ENCODE results near the gene TBL1Y. TPM values are rescaled to one million over a fixed set of nuclear protein-coding genes. Genes with fewer than 3 reads are reported as not detected.

Gene TBL1Y
- total RNA-seq, 4 donors from 2014 or later = 0.78 to 5.7 TPM; not detected in 2

- WGBS, 2 donors = 33% methylated on average over 3 of the region's 4 CpGs; no CpG with 5 or more reads in 1 of the 2 donors
- H3K4me3 ChIP-seq = no peak overlapping the region
- no peak overlapping the region for H3K27ac ChIP-seq
- H3K4me1 ChIP-seq = no peaks in the 10 kb centered on the region
- H3K27me3 ChIP-seq = no peaks in the 10 kb centered on the region
- no peak for TF ChIP-seq EP300 (IDR thresholded peaks at IDR 0.05)
- TF ChIP-seq CTCF (IDR thresholded peaks at IDR 0.05) = no peak
- no peak for TF ChIP-seq POLR2A (IDR thresholded peaks at IDR 0.05)
- H3K36me3 ChIP-seq = no peaks in the 10 kb centered on the region
- no peak for DNase-seq (ENCODE audit: low spot score in 2 of 2)
- H3K9me3 ChIP-seq = no peaks in the 10 kb centered on the region
These were observed 61.9 kb downstream of the TBL1Y start for GRCh38 chrY:6972271-6972887.

- no peak overlapping the region for H3K4me3 ChIP-seq
- WGBS, 2 donors = 74% methylated on average over 4 of the region's 4 CpGs; no CpG with 5 or more reads in 1 of the 2 donors
- no peaks in the 10 kb centered on the region for H3K4me1 ChIP-seq
- TF ChIP-seq CTCF (IDR thresholded peaks at IDR 0.05) = no peak
- no peak for TF ChIP-seq EP300 (IDR thresholded peaks at IDR 0.05)
- no peak for TF ChIP-seq POLR2A (IDR thresholded peaks at IDR 0.05)
- DNase-seq (ENCODE audit: low spot score in 2 of 2) = no peak
- H3K27me3 ChIP-seq = no peaks in the 10 kb centered on the region
- no peaks in the 10 kb centered on the region for H3K36me3 ChIP-seq
- H3K9me3 ChIP-seq = no peaks in the 10 kb centered on the region
- no peak overlapping the region for H3K27ac ChIP-seq
These were observed 64.5 kb downstream of the TBL1Y start for GRCh38 chrY:6974971-6975370.

- no peak for DNase-seq (ENCODE audit: low spot score in 2 of 2)
- no peaks in the 10 kb centered on the region for H3K36me3 ChIP-seq
- no peaks in the 10 kb centered on the region for H3K9me3 ChIP-seq
- no peak for TF ChIP-seq POLR2A (IDR thresholded peaks at IDR 0.05)
- TF ChIP-seq CTCF (IDR thresholded peaks at IDR 0.05) = no peak
- no peak for TF ChIP-seq EP300 (IDR thresholded peaks at IDR 0.05)
- H3K27ac ChIP-seq = no peak overlapping the region
- WGBS, 2 donors = 87% methylated on average over 4 of the region's 5 CpGs; no CpG with 5 or more reads in 1 of the 2 donors
- H3K27me3 ChIP-seq = no peaks in the 10 kb centered on the region
- no peak overlapping the region for H3K4me3 ChIP-seq
- H3K4me1 ChIP-seq = no peaks in the 10 kb centered on the region
These were observed 67.3 kb downstream of the TBL1Y start for GRCh38 chrY:6977783-6978182.

- H3K4me1 ChIP-seq = no peaks in the 10 kb centered on the region
- H3K27me3 ChIP-seq = no peaks in the 10 kb centered on the region
- no peak overlapping the region for H3K27ac ChIP-seq
- H3K9me3 ChIP-seq = no peaks in the 10 kb centered on the region
- no peak overlapping the region for H3K4me3 ChIP-seq
- no peak for DNase-seq (ENCODE audit: low spot score in 2 of 2)
- H3K36me3 ChIP-seq = no peaks in the 10 kb centered on the region
- no peak for TF ChIP-seq CTCF (IDR thresholded peaks at IDR 0.05)
- no peak for TF ChIP-seq EP300 (IDR thresholded peaks at IDR 0.05)
- TF ChIP-seq POLR2A (IDR thresholded peaks at IDR 0.05) = no peak
- WGBS, 2 donors = 51% methylated on average over 3 of the region's 3 CpGs; no CpG with 5 or more reads in 1 of the 2 donors
These were observed 72.7 kb downstream of the TBL1Y start for GRCh38 chrY:6983221-6983620.

GRCh38 chrY:6987811-6988210, 77.3 kb downstream of the TBL1Y start:
- Histone ChIP-seq H3K4me3 (no peak overlapping the region), H3K9me3 (no peaks in the 10 kb centered on the region), H3K4me1 (no peaks in the 10 kb centered on the region), H3K27ac (no peak overlapping the region), H3K27me3 (no peaks in the 10 kb centered on the region), H3K36me3 (no peaks in the 10 kb centered on the region)
- no peak for DNase-seq (ENCODE audit: low spot score in 2 of 2)
- no peak for TF ChIP-seq POLR2A (IDR thresholded peaks at IDR 0.05)
- TF ChIP-seq CTCF (IDR thresholded peaks at IDR 0.05) = no peak
- no peak for TF ChIP-seq EP300 (IDR thresholded peaks at IDR 0.05)
- WGBS, 2 donors = 100% methylated on average over 1 of the region's 1 CpG; no CpG with 5 or more reads in 1 of the 2 donors
